ENCODE results near the gene EXOC3L1.
A peak's percentile ranks its signal among the peaks of the same experiment; 100 is the strongest.

Gene EXOC3L1

GRCh38 chr16:67190041-67190440 is at the start of gene EXOC3L1:
TSS of gene EXOC3L1 (minus strand) at chr16:67190136. CDS start at chr16:67189676, 460 bp downstream.
- DNase-seq, result no peak
- in situ Hi-C loops (cut with MboI; ENCODE audit: low pct_unique_long_range_greater_than_20kb, low sequenced_read_pairs), result no loop called here

- in situ Hi-C loops (cut with MboI; ENCODE audit: low pct_unique_long_range_greater_than_20kb, low sequenced_read_pairs), result no loop called here
- DNase-seq, result no peak
Measured at GRCh38 chr16:67238806-67239470, 49.0 kb upstream of the EXOC3L1 start.

GRCh38 chr16:67238278-67238575 is 48.3 kb upstream of the EXOC3L1 start:
- in situ Hi-C loops (cut with MboI; ENCODE audit: low pct_unique_long_range_greater_than_20kb, low sequenced_read_pairs), result no loop called here
- DNase-seq, result no peak

- in situ Hi-C loops (cut with MboI; ENCODE audit: low pct_unique_long_range_greater_than_20kb, low sequenced_read_pairs), result no loop called here
- DNase-seq, result no peak
Measured at GRCh38 chr16:67237396-67238277, 47.7 kb upstream of the EXOC3L1 start.

- no peak for DNase-seq
- in situ Hi-C loops (cut with MboI; ENCODE audit: low pct_unique_long_range_greater_than_20kb, low sequenced_read_pairs), result no loop called here
Measured at GRCh38 chr16:67236563-67237395, 46.8 kb upstream of the EXOC3L1 start.

- peak; percentile 91 for DNase-seq
- in situ Hi-C loops (cut with MboI; ENCODE audit: low pct_unique_long_range_greater_than_20kb, low sequenced_read_pairs), result no loop called here
Measured at GRCh38 chr16:67235816-67236562, 46.1 kb upstream of the EXOC3L1 start.

- in situ Hi-C loops (cut with MboI; ENCODE audit: low pct_unique_long_range_greater_than_20kb, low sequenced_read_pairs), result no loop called here
- no peak for DNase-seq
Measured at GRCh38 chr16:67234180-67234597, 44.3 kb upstream of the EXOC3L1 start.

GRCh38 chr16:67233596-67233995 is 43.7 kb upstream of the EXOC3L1 start:
- in situ Hi-C loops (cut with MboI; ENCODE audit: low pct_unique_long_range_greater_than_20kb, low sequenced_read_pairs), result no loop called here
- no peak for DNase-seq

- in situ Hi-C loops (cut with MboI; ENCODE audit: low pct_unique_long_range_greater_than_20kb, low sequenced_read_pairs), result no loop called here
- DNase-seq, result no peak
Measured at GRCh38 chr16:67230809-67231660, 41.1 kb upstream of the EXOC3L1 start.

- in situ Hi-C loops (cut with MboI; ENCODE audit: low pct_unique_long_range_greater_than_20kb, low sequenced_read_pairs), result no loop called here
Measured at GRCh38 chr16:67229906-67230808, 40.2 kb upstream of the EXOC3L1 start.

GRCh38 chr16:67228905-67229304 is 39.0 kb upstream of the EXOC3L1 start:
- in situ Hi-C loops (cut with MboI; ENCODE audit: low pct_unique_long_range_greater_than_20kb, low sequenced_read_pairs), result no loop called here
- no peak for DNase-seq

More at GRCh38 chr16:67229906-67230808, 40.2 kb upstream of the EXOC3L1 start:
- no peak for DNase-seq

- DNase-seq, result no peak
- in situ Hi-C loops (cut with MboI; ENCODE audit: low pct_unique_long_range_greater_than_20kb, low sequenced_read_pairs), result no loop called here
Measured at GRCh38 chr16:67228034-67228785, 38.3 kb upstream of the EXOC3L1 start.

- in situ Hi-C loops (cut with MboI; ENCODE audit: low pct_unique_long_range_greater_than_20kb, low sequenced_read_pairs), result no loop called here
- no peak for DNase-seq
Measured at GRCh38 chr16:67227567-67227921, 37.6 kb upstream of the EXOC3L1 start.

- in situ Hi-C loops (cut with MboI; ENCODE audit: low pct_unique_long_range_greater_than_20kb, low sequenced_read_pairs), result no loop called here
- DNase-seq, result peak; percentile 99
Measured at GRCh38 chr16:67226804-67227566, 37.0 kb upstream of the EXOC3L1 start, which contains the start of gene TMEM208. TSS of gene TMEM208 (plus strand) at chr16:67227130. CDS start at chr16:67227219, 89 bp downstream.

GRCh38 chr16:67226295-67226803 is 36.4 kb upstream of the EXOC3L1 start:
- DNase-seq, result no peak
- in situ Hi-C loops (cut with MboI; ENCODE audit: low pct_unique_long_range_greater_than_20kb, low sequenced_read_pairs), result no loop called here

GRCh38 chr16:67223992-67224391 is 34.1 kb upstream of the EXOC3L1 start:
- in situ Hi-C loops (cut with MboI; ENCODE audit: low pct_unique_long_range_greater_than_20kb, low sequenced_read_pairs), result no loop called here
- DNase-seq, result no peak

Measured in KBM-7 (cell line).